GM21619 (cell line): ENCODE measurements around the gene DOLPP1.
"Not testable (repeated sequence)": the region's sequence is repeated elsewhere in the genome, so short reads cannot be mapped to it uniquely, and the experiment has no call there.

Experiments
- ATAC-seq: cut with Tn5 transposase; IDR thresholded peaks from one replicate; pipeline ENCODE4 v1.9.1; 2021; ENCODE audit not compliant: unreplicated experiment

The DOLPP1 gene

GRCh38 chr9:129109952-129110739 is 29.2 kb downstream of the DOLPP1 start:
- ATAC-seq: peak; percentile 9

GRCh38 chr9:129110740-129111527 is 30.0 kb downstream of the DOLPP1 start, which contains the start of the genes CRAT and PTPA:
Gene CRAT (minus strand): TSS chr9:129110793. CDS start chr9:129110509, 284 bp downstream.
Gene PTPA (plus strand): TSS chr9:129111415. CDS start chr9:129111601, 186 bp downstream.
- peak; percentile 63 for ATAC-seq

- no peak for ATAC-seq
Measured at GRCh38 chr9:129111528-129112151, 30.7 kb downstream of the DOLPP1 start.

- ATAC-seq: not testable (repeated sequence)
Measured at GRCh38 chr9:129112526-129112925, 31.6 kb downstream of the DOLPP1 start.

GRCh38 chr9:129113645-129114304 is 32.9 kb downstream of the DOLPP1 start:
- ATAC-seq: no peak

- ATAC-seq: no peak
Measured at GRCh38 chr9:129118799-129119198, 37.9 kb downstream of the DOLPP1 start.

GRCh38 chr9:129121483-129121882 is 40.6 kb downstream of the DOLPP1 start:
- no peak for ATAC-seq

GRCh38 chr9:129122133-129122532 is 41.2 kb downstream of the DOLPP1 start:
- ATAC-seq: no peak

GRCh38 chr9:129122976-129123375 is 42.1 kb downstream of the DOLPP1 start:
- not testable (repeated sequence) for ATAC-seq

- no peak for ATAC-seq
Measured at GRCh38 chr9:129124506-129125069, 43.7 kb downstream of the DOLPP1 start.

GRCh38 chr9:129125478-129125877 is 44.6 kb downstream of the DOLPP1 start:
- ATAC-seq: no peak

GRCh38 chr9:129126749-129127618 is 46.1 kb downstream of the DOLPP1 start:
- ATAC-seq: no peak

GRCh38 chr9:129128689-129129088 is 47.8 kb downstream of the DOLPP1 start:
- ATAC-seq: no peak

GRCh38 chr9:129130271-129130670 is 49.4 kb downstream of the DOLPP1 start:
- ATAC-seq: not testable (repeated sequence)

- no peak for ATAC-seq
Measured at GRCh38 chr9:129130791-129131190, 49.9 kb downstream of the DOLPP1 start.

GRCh38 chr9:129131300-129132145 is 50.6 kb downstream of the DOLPP1 start:
- peak; percentile 57 for ATAC-seq

- ATAC-seq: no peak
Measured at GRCh38 chr9:129133082-129133481, 52.2 kb downstream of the DOLPP1 start.

GRCh38 chr9:129135476-129135875 is 54.6 kb downstream of the DOLPP1 start:
- ATAC-seq: no peak
